Renal cortical epithelial cell (primary cell): ENCODE results near the gene CYSRT1. TPM values are rescaled to one million over a fixed set of nuclear protein-coding genes. Genes with fewer than 3 reads are reported as not detected.

Experiments
- DNase-seq: peaks from one replicate; pipeline ENCODE4 v3.0.0-alpha.2; 2011; ENCODE audit warnings: low read depth
- total RNA-seq: library from RNA; depleted of rRNA; stranded (reverse); fragments of >200 nt; gene quantifications from 2 replicates; pipeline ENCODE4 v1.2.3, GENCODE V29; 2014

The CYSRT1 gene
- total RNA-seq, 1 donor from 2014 or later = 0.20 TPM

DNA sequence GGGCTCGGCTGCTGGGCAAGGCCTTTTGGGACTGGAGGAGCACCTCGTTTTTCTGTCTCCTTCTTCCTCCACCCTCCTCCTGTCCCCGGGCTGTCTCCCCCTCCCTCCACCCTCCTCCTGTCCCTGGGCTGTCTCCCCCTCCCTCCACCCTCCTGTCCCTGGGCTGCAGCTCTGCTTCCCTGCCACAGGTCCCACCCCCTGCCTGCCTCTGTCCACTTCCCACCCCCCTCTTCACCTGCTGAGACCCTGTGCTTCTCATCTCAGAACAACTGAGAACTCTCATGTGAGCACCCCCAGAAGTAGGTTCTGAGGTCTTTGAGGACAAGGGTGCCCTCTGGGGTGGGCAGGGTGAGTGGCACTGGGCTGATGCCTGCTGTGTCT is 46.7 kb downstream of the CYSRT1 start:
- DNase-seq = no peak

- DNase-seq = no peak
These were observed 47.5 kb downstream of the CYSRT1 start for GRCh38 chr9:137272241-137273094.

- no peak for DNase-seq
These were observed 48.1 kb downstream of the CYSRT1 start for GRCh38 chr9:137273095-137273490.

- DNase-seq = no peak
These were observed 48.8 kb downstream of the CYSRT1 start for GRCh38 chr9:137273611-137274320.

GRCh38 chr9:137275203-137275587 is 50.2 kb downstream of the CYSRT1 start:
- DNase-seq = no peak

Other genes starting within 250 kb of the CYSRT1 start
- 0.45 TPM in 1 of 2 replicates, not detected in the other for gene PTGDS, start 247.7 kb upstream of the CYSRT1 start, total RNA-seq
- not detected in 2 replicates for gene LCNL1, start 242.2 kb upstream of the CYSRT1 start, total RNA-seq
- gene PAXX, start 232.8 kb upstream of the CYSRT1 start, total RNA-seq = 13.6 and 26.9 TPM in 2 replicates
- gene CLIC3, start 228.6 kb upstream of the CYSRT1 start, total RNA-seq = 0.85 and 1.9 TPM in 2 replicates
- 7.5 and 53.0 TPM in 2 replicates for gene ABCA2, start 196.9 kb upstream of the CYSRT1 start, total RNA-seq
- gene FUT7, start 193.1 kb upstream of the CYSRT1 start, total RNA-seq = not detected in 2 replicates
- 7.1 and 21.6 TPM in 2 replicates for gene NPDC1, start 179.0 kb upstream of the CYSRT1 start, total RNA-seq
- 0.17 and 0.35 TPM in 2 replicates for gene ENTPD2, start 171.1 kb upstream of the CYSRT1 start, total RNA-seq
- gene SAPCD2, start 154.6 kb upstream of the CYSRT1 start, total RNA-seq = 0.99 and 12.0 TPM in 2 replicates
- gene UAP1L1, start 147.7 kb upstream of the CYSRT1 start, total RNA-seq = 6.4 and 7.1 TPM in 2 replicates
- gene MAN1B1, start 138.2 kb upstream of the CYSRT1 start, total RNA-seq = 67.6 and 71.4 TPM in 2 replicates
- 42.3 and 70.2 TPM in 2 replicates for gene DPP7, start 110.4 kb upstream of the CYSRT1 start, total RNA-seq
- 0.30 TPM in 1 of 2 replicates, not detected in the other for gene GRIN1, start 86.0 kb upstream of the CYSRT1 start, total RNA-seq
- gene LRRC26, start 55.1 kb upstream of the CYSRT1 start, total RNA-seq = not detected in 2 replicates
- gene TMEM210, start 53.1 kb upstream of the CYSRT1 start, total RNA-seq = not detected in 2 replicates
- gene ANAPC2, start 36.6 kb upstream of the CYSRT1 start, total RNA-seq = 10.4 and 28.9 TPM in 2 replicates
- 45.5 and 76.2 TPM in 2 replicates for gene SSNA1, start 36.5 kb upstream of the CYSRT1 start, total RNA-seq
- 4.5 and 10.6 TPM in 2 replicates for gene TPRN, start 24.4 kb upstream of the CYSRT1 start, total RNA-seq
- gene TMEM203, start 19.5 kb upstream of the CYSRT1 start, total RNA-seq = 30.2 and 42.8 TPM in 2 replicates
- 2.3 and 6.2 TPM in 2 replicates for gene NDOR1, start 19.5 kb upstream of the CYSRT1 start, total RNA-seq
- gene RNF208, start 2.9 kb upstream of the CYSRT1 start, total RNA-seq = 1.2 TPM in 1 of 2 replicates, not detected in the other
- 0.15 and 0.52 TPM in 2 replicates for gene RNF224, start 2.3 kb downstream of the CYSRT1 start, total RNA-seq
- not detected in 2 replicates for gene SLC34A3, start 5.7 kb downstream of the CYSRT1 start, total RNA-seq
- gene TUBB4B, start 16.1 kb downstream of the CYSRT1 start, total RNA-seq = 153 and 288 TPM in 2 replicates
- not detected in 2 replicates for gene STPG3, start 26.1 kb downstream of the CYSRT1 start, total RNA-seq
- 55.4 and 62.2 TPM in 2 replicates for gene NELFB, start 30.2 kb downstream of the CYSRT1 start, total RNA-seq
- gene TOR4A, start 52.6 kb downstream of the CYSRT1 start, total RNA-seq = 36.3 and 42.1 TPM in 2 replicates
- 0.55 and 1.0 TPM in 2 replicates for gene NRARP, start 77.1 kb downstream of the CYSRT1 start, total RNA-seq
- gene EXD3, start 198.0 kb downstream of the CYSRT1 start, total RNA-seq = 11.6 and 12.2 TPM in 2 replicates
- gene NOXA1, start 198.2 kb downstream of the CYSRT1 start, total RNA-seq = 2.1 and 2.8 TPM in 2 replicates
- gene ENTPD8, start 216.2 kb downstream of the CYSRT1 start, total RNA-seq = 0.05 and 0.17 TPM in 2 replicates
- gene NSMF, start 234.2 kb downstream of the CYSRT1 start, total RNA-seq = 12.0 and 20.4 TPM in 2 replicates